ENCODE data around the gene ITPKB. TPM values are rescaled to one million over a fixed set of nuclear protein-coding genes. Genes with fewer than 3 reads are reported as not detected.

Gene ITPKB
- total and polyA plus RNA-seq, 4 experiments from 2014 or later: 52.2 to 159 (median 104) TPM

- Mint-ChIP-seq H3K4me1 (peaks cover 5 to 9% (median 6%) of the 10 kb centered on the region in 4 donors), H3K36me3 (no peaks in the 10 kb centered on the region), H3K27ac (peak overlapping the region in 1 of 7 donors; percentile 36), H3K4me3 (no peak overlapping the region), H3K27me3 (no peaks in the 10 kb centered on the region), H3K9me3 (no peaks in the 10 kb centered on the region)
- Histone ChIP-seq H3K27me3 (ENCODE audit: insufficient read depth, low read length) (no peaks in the 10 kb centered on the region), H3K4me1 (ENCODE audit: insufficient read depth, low read length) (no peaks in the 10 kb centered on the region), H3K27ac (ENCODE audit: low read depth, low read length) (no peak overlapping the region), H3K36me3 (ENCODE audit: insufficient read depth, low read length) (no peaks in the 10 kb centered on the region), H3K4me3 (ENCODE audit: low read length in 2 of 2) (no peak overlapping the region), H3K9me3 (ENCODE audit: control insufficient read depth in 1 of 2, low read length in 2 of 2) (no peaks in the 10 kb centered on the region)
- POLR2A ChIA-PET (ENCODE audit: partially characterized antibody): no interaction called here
- intact Hi-C loops (cut with micrococcal nuclease): no loop called here
- CTCF ChIA-PET (ENCODE audit: partially characterized antibody): no interaction called here
- no peak for DNase-seq
Observed at GRCh38 chr1:226782845-226783601, 43.9 kb upstream of the ITPKB start.

DNA sequence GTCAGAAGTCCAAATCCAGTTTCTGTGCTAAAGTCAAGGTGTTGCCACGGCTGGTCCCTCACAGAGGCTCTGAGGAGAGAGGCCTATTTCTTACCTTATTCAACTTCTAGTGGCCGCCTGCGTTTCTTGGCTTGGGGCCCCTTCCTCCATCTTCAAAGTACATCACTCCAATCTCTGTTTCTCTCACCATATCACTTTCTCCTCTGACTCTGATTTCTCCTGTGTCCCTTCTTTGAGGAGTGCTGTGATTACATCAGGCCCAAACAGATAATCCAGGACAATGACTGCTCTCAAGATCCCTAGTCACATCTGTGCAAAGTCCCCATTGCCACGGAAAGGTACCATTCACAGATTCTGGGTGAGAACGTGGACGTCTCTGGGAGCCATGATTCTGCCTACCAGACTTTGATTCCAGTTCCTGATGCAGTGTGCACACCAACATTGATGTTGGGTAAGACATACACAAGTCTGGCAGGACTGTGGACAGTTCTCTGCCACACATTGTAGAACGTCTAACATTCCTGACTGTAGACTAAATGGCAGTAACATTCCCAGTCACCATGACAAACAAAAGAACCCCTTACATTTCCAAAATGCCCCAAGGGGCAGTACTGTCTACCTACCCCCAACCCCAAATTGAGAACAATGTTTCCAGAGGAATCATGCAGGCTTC is 43.0 kb upstream of the ITPKB start:
- intact Hi-C loops (cut with micrococcal nuclease): no loop called here
- Histone ChIP-seq H3K4me3 (ENCODE audit: low read length in 2 of 2) (no peak overlapping the region), H3K27me3 (ENCODE audit: insufficient read depth, low read length) (no peaks in the 10 kb centered on the region), H3K4me1 (ENCODE audit: insufficient read depth, low read length) (no peaks in the 10 kb centered on the region), H3K9me3 (ENCODE audit: control insufficient read depth in 1 of 2, low read length in 2 of 2) (no peaks in the 10 kb centered on the region), H3K36me3 (ENCODE audit: insufficient read depth, low read length) (no peaks in the 10 kb centered on the region), H3K27ac (ENCODE audit: low read depth, low read length) (no peak overlapping the region)
- Mint-ChIP-seq H3K27me3 (no peaks in the 10 kb centered on the region), H3K27ac (no peak overlapping the region), H3K36me3 (no peaks in the 10 kb centered on the region), H3K9me3 (no peaks in the 10 kb centered on the region), H3K4me1 (peaks cover 5 to 9% (median 6%) of the 10 kb centered on the region in 4 donors), H3K4me3 (no peak overlapping the region)
- ChIA-PET CTCF (ENCODE audit: partially characterized antibody) (no interaction called here), POLR2A (ENCODE audit: partially characterized antibody) (no interaction called here)
- DNase-seq: no peak

GRCh38 chr1:226779561-226779960 is 40.5 kb upstream of the ITPKB start:
- Histone ChIP-seq H3K4me1 (ENCODE audit: insufficient read depth, low read length) (no peaks in the 10 kb centered on the region), H3K4me3 (ENCODE audit: low read length in 2 of 2) (no peak overlapping the region), H3K9me3 (ENCODE audit: control insufficient read depth in 1 of 2, low read length in 2 of 2) (no peaks in the 10 kb centered on the region), H3K27ac (ENCODE audit: low read depth, low read length) (no peak overlapping the region), H3K36me3 (ENCODE audit: insufficient read depth, low read length) (no peaks in the 10 kb centered on the region), H3K27me3 (ENCODE audit: insufficient read depth, low read length) (no peaks in the 10 kb centered on the region)
- ChIA-PET POLR2A (ENCODE audit: partially characterized antibody) (interaction anchor here (1.7 kb wide), 1 partner anchor 27 kb away, joined by 4 read pairs; no protein-coding TSS in a partner anchor), CTCF (ENCODE audit: partially characterized antibody) (no interaction called here)
- peaks cover 5 to 9% (median 6%) of the 10 kb centered on the region in 4 donors for H3K4me1 Mint-ChIP-seq
- H3K36me3 Mint-ChIP-seq: no peaks in the 10 kb centered on the region
- no peaks in the 10 kb centered on the region for H3K27me3 Mint-ChIP-seq
- H3K4me3 Mint-ChIP-seq: peak overlapping the region in 1 of 8 donors; percentile 90
- peak overlapping the region in 1 of 7 donors; percentile 95 for H3K27ac Mint-ChIP-seq
- intact Hi-C loops (cut with micrococcal nuclease): no loop called here
- H3K9me3 Mint-ChIP-seq: peaks cover 0 to 2% (median 0%) of the 10 kb centered on the region in 8 donors
- peak in 1 of 5 donors; percentile 62 for DNase-seq

GRCh38 chr1:226778657-226779058 is 39.6 kb upstream of the ITPKB start:
- Histone ChIP-seq H3K4me3 (ENCODE audit: low read length in 2 of 2) (no peak overlapping the region), H3K27ac (ENCODE audit: low read depth, low read length) (no peak overlapping the region), H3K27me3 (ENCODE audit: insufficient read depth, low read length) (no peaks in the 10 kb centered on the region), H3K36me3 (ENCODE audit: insufficient read depth, low read length) (no peaks in the 10 kb centered on the region), H3K4me1 (ENCODE audit: insufficient read depth, low read length) (no peaks in the 10 kb centered on the region), H3K9me3 (ENCODE audit: control insufficient read depth in 1 of 2, low read length in 2 of 2) (no peaks in the 10 kb centered on the region)
- DNase-seq: no peak
- CTCF ChIA-PET (ENCODE audit: partially characterized antibody): interaction anchor here (1.4 kb wide), 1 partner anchor 13 kb away, joined by 3 read pairs; no protein-coding TSS in a partner anchor
- POLR2A ChIA-PET (ENCODE audit: partially characterized antibody): no interaction called here
- Mint-ChIP-seq H3K27ac (no peak overlapping the region), H3K36me3 (no peaks in the 10 kb centered on the region), H3K4me3 (peak overlapping the region in 1 of 8 donors; percentile 39), H3K4me1 (peaks cover 5 to 9% (median 6%) of the 10 kb centered on the region in 4 donors), H3K9me3 (peaks cover 0 to 2% (median 0%) of the 10 kb centered on the region in 8 donors), H3K27me3 (no peaks in the 10 kb centered on the region)
- intact Hi-C loops (cut with micrococcal nuclease): no loop called here

- no peak overlapping the region for H3K27ac Mint-ChIP-seq
- H3K4me1 ChIP-seq (ENCODE audit: insufficient read depth, low read length): no peaks in the 10 kb centered on the region
- POLR2A ChIA-PET (ENCODE audit: partially characterized antibody): no interaction called here
- no peaks in the 10 kb centered on the region for H3K36me3 Mint-ChIP-seq
- no peak overlapping the region for H3K4me3 ChIP-seq (ENCODE audit: low read length in 2 of 2)
- H3K4me3 Mint-ChIP-seq: no peak overlapping the region
- intact Hi-C loops (cut with micrococcal nuclease): no loop called here
- no peaks in the 10 kb centered on the region for H3K9me3 ChIP-seq (ENCODE audit: control insufficient read depth in 1 of 2, low read length in 2 of 2)
- peaks cover 0 to 2% (median 0%) of the 10 kb centered on the region in 8 donors for H3K9me3 Mint-ChIP-seq
- no peaks in the 10 kb centered on the region for H3K27me3 Mint-ChIP-seq
- H3K27me3 ChIP-seq (ENCODE audit: insufficient read depth, low read length): no peaks in the 10 kb centered on the region
- CTCF ChIA-PET (ENCODE audit: partially characterized antibody): no interaction called here
- no peaks in the 10 kb centered on the region for H3K36me3 ChIP-seq (ENCODE audit: insufficient read depth, low read length)
- H3K27ac ChIP-seq (ENCODE audit: low read depth, low read length): no peak overlapping the region
- peaks cover 5 to 9% (median 6%) of the 10 kb centered on the region in 4 donors for H3K4me1 Mint-ChIP-seq
- no peak for DNase-seq
Observed at GRCh38 chr1:226776975-226777374, 37.9 kb upstream of the ITPKB start.

DNA sequence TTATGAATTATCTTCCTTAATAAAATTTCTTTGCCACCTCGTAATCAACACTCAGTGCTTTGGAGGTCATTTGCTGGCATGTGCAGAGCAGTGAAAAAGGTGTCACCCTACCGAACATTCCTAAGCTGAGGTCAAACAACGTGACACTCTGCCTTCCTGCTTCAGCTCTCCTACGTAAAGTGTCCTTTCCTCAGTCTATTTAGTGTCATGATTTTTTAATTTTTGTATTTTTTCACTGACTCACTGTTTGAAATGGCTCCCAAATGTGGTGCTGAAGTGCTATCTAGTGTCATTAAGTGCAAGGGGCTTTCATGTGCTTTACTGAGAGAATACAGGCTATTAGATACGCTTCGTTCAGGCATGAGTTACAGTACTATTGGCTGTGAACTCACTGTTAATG is 37.0 kb upstream of the ITPKB start:
- Mint-ChIP-seq H3K4me3 (peak overlapping the region in 1 of 8 donors; percentile 31), H3K4me1 (peaks cover 5 to 9% (median 6%) of the 10 kb centered on the region in 4 donors), H3K9me3 (peaks cover 0 to 2% (median 0%) of the 10 kb centered on the region in 8 donors), H3K27ac (no peak overlapping the region), H3K27me3 (no peaks in the 10 kb centered on the region), H3K36me3 (no peaks in the 10 kb centered on the region)
- DNase-seq: no peak
- Histone ChIP-seq H3K4me3 (ENCODE audit: low read length in 2 of 2) (no peak overlapping the region), H3K4me1 (ENCODE audit: insufficient read depth, low read length) (no peaks in the 10 kb centered on the region), H3K36me3 (ENCODE audit: insufficient read depth, low read length) (no peaks in the 10 kb centered on the region), H3K27ac (ENCODE audit: low read depth, low read length) (no peak overlapping the region), H3K27me3 (ENCODE audit: insufficient read depth, low read length) (no peaks in the 10 kb centered on the region), H3K9me3 (ENCODE audit: control insufficient read depth in 1 of 2, low read length in 2 of 2) (no peaks in the 10 kb centered on the region)
- CTCF ChIA-PET (ENCODE audit: partially characterized antibody): no interaction called here
- POLR2A ChIA-PET (ENCODE audit: partially characterized antibody): no interaction called here
- intact Hi-C loops (cut with micrococcal nuclease): no loop called here

DNA sequence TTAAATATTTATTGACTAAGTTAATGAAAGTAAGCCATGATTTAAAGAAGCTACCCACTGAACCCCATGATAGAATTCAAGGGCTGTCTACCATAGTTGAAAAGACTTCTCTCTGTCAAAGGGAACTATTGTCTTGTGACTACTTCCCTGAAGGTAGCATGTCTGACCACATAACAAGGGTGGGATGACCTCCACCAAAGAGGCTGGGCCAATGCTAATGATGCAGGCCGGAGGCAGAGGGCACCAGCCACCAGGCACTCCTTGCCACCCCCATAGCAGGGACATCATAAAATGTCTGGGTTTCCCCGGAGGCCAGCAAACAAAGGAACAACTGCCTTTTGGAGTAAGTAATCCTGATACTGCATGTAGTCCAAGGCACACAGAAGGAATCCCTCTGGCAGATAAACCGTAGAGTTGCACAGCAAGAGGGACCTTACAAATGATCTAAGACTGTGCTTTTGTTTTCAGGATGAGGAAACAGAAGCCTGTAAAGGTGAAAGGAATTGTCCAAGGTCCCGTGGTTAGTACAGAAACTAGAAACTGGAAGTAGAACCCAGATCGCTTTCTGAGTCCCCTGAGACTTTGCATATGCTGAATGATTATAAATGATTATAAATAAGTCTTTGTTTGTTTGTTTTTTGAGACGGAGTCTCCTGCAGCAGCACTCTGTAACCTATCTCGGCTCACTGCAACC is 33.5 kb upstream of the ITPKB start:
- H3K9me3 ChIP-seq (ENCODE audit: control insufficient read depth in 1 of 2, low read length in 2 of 2): no peaks in the 10 kb centered on the region
- H3K36me3 Mint-ChIP-seq: no peaks in the 10 kb centered on the region
- no peak overlapping the region for H3K4me3 Mint-ChIP-seq
- no peaks in the 10 kb centered on the region for H3K4me1 ChIP-seq (ENCODE audit: insufficient read depth, low read length)
- ChIA-PET POLR2A (ENCODE audit: partially characterized antibody) (no interaction called here), CTCF (ENCODE audit: partially characterized antibody) (interaction anchor here (1.1 kb wide), 1 partner anchor 138 kb away, joined by 3 read pairs; no protein-coding TSS in a partner anchor)
- no peak overlapping the region for H3K27ac Mint-ChIP-seq
- no peaks in the 10 kb centered on the region for H3K4me1 Mint-ChIP-seq
- H3K36me3 ChIP-seq (ENCODE audit: insufficient read depth, low read length): no peaks in the 10 kb centered on the region
- H3K4me3 ChIP-seq (ENCODE audit: low read length in 2 of 2): no peak overlapping the region
- H3K27me3 ChIP-seq (ENCODE audit: insufficient read depth, low read length): no peaks in the 10 kb centered on the region
- no peaks in the 10 kb centered on the region for H3K27me3 Mint-ChIP-seq
- H3K9me3 Mint-ChIP-seq: peaks cover 0 to 2% (median 0%) of the 10 kb centered on the region in 8 donors
- H3K27ac ChIP-seq (ENCODE audit: low read depth, low read length): no peak overlapping the region
- intact Hi-C loops (cut with micrococcal nuclease): no loop called here
- DNase-seq: no peak
